NCI-H226 (cell line): Measurements from ENCODE around the gene CELF5.
A peak's percentile ranks its signal among the peaks of the same experiment; 100 is the strongest.
"Not testable (repeated sequence)": the region's sequence is repeated elsewhere in the genome, so short reads cannot be mapped to it uniquely, and the experiment has no call there.

Experiments
- DNase-seq: peaks from one replicate; pipeline ENCODE4 v3.0.0-alpha.2; 2015

CELF5 gene

GRCh38 chr19:3275583-3276340 is 51.3 kb downstream of the CELF5 start:
- peak; percentile 77 for DNase-seq

DNA sequence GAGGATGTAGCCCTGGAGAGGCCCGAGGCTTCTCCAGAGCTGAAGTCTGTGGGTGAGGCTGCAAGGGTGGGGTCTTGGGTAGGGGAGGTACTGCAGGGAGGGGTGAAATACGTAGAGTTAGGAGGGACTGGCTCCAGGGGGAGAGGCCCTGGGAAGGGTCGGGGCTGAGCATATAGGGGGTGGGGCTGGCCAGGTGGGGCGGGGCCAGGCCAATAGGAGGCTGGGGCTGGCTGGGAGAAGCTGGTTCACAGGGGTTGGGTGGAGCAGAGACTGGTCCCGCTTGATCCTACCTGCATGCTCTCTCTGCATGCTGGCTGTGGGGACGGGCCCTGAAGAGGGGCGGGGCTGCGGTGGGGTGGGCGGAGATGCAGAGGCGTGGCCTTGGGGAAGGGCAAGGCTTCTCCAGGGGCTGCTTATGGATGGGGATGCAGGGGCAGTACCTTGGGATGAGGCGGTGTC is 51.9 kb downstream of the CELF5 start:
- peak; percentile 93 for DNase-seq

GRCh38 chr19:3277649-3278048 is 53.2 kb downstream of the CELF5 start:
- no peak for DNase-seq

DNA sequence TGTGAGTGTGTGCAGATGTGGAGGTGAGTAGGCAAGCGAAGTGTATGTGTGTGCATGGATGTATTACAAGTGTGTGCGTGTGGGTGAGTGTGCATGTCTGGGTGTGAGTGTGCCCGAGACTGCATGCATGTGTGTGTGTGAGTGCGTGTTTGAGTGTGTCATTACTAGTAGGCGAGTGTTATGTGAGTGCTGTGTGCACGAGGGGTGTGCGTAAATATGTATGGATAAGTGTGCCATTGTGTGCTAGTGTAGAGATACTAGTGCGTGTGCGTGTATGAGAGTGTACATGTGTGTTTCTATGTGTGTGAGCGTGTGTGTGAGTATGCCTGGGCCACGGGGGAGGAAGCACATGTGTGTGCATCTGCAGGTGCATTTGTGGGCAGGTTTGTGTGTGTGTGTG is 53.8 kb downstream of the CELF5 start:
- DNase-seq: no peak

GRCh38 chr19:3278749-3279148 is 54.3 kb downstream of the CELF5 start:
- DNase-seq: no peak

DNA sequence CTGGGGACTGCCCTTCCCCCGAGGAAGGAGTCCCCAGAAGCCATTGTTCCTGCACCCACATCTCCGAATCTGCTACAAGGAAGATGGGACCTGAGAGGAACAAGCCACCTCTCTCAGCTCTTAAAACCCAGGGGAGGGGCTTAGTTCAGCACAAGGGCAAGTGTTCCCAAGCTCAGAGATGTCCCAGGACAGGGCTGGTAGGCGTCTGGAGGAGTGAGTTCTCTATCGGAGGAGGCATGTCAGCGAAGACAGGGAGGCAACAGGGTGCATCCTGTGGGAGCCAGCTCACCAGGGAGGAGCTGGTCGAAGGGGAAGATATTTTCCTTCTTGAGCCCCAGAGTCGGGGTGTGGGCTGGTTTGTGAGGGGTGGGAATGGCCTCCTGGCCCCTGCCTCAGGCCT is 54.8 kb downstream of the CELF5 start:
- no peak for DNase-seq

- DNase-seq: no peak
Observed at GRCh38 chr19:3281026-3281425, 56.6 kb downstream of the CELF5 start.

GRCh38 chr19:3282155-3282554 is 57.7 kb downstream of the CELF5 start:
- DNase-seq: no peak

DNA sequence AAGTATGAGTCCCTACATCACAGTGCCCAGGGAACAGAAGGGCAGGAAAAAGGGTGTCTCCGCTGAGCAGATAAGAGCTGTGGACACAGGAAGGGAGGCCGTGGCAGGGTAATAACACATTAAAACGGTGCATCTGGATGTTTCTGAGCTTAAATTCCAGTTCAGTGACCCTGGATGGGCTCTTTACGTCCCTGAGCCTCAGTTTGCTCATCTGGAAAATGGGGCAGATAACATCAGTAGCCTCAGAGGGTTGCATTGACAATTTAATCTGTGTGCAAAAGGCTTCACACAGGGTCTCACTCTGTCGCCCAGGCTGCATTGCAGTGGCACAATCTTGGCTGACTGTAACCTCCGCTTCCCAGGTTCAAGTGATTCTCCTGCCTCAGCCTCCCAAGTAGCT is 58.1 kb downstream of the CELF5 start:
- DNase-seq: no peak

DNA sequence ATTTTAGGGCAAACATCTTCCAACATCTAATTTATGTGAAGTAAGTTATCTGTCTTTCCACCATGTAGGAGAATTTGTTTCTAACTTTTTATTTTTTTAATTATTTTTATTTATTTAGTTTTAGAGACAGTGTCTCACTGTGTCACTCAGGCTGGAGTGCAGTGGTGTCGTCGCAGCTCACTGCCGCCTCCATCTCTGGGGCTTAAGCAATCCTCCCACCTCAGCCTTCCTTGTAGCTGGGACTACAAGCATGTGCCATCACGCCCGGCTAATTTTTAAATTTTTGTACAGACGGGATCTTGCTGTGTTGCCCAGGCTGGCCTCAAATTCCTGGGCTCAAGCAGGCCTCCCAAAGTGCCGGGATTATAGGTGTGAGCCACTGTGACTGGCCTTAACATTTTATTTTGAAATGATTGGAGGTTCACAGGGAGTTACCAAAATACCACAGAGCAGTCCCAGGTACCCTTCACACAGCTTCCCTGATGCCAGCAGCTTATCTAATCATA is 58.8 kb downstream of the CELF5 start:
- DNase-seq: no peak

- DNase-seq: no peak
Observed at GRCh38 chr19:3283886-3284657, 59.6 kb downstream of the CELF5 start.

DNA sequence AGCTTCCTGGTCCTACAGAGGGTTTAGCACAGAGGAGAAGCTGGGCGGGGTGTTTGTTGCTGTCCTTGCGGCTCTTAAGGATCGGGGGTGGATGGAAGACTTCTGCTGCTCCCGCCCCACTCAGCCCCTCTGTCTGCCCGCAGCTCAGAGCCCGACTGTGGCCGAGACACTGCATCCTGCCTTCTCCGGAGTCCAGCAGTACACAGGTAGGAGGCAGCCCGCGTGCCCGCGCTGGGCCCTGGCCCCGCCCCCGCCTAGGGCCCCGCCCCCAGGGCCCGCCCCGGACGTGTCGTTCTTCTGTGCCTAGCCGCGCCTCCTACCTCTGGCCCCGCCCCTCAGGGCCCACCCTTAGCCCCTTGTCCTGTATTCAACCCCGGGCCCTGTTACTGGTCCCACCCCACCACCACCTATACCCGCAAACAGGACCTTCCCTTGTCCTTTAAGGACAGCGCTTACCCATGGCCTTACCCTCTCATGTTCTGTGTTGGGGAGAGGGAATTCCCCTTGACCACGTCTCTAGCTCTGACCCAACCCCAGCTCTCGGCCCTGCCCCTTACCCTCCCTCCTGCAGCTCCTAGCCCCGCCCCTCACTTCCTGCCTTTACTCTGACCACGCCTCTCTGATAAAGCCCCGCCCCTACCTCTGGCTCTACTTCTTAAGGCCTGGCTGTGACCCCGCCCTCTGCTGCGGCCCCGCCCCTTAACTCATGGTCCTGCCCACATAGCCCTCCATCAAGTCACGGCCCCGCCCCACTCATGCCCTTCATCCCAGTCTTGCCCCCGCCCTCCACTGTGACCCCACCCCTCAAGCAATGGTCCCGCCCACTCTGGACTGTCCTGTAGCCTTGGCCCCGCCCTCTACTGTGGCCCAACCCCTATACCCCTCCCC is 60.5 kb downstream of the CELF5 start:
- peak; percentile 44 for DNase-seq

DNA sequence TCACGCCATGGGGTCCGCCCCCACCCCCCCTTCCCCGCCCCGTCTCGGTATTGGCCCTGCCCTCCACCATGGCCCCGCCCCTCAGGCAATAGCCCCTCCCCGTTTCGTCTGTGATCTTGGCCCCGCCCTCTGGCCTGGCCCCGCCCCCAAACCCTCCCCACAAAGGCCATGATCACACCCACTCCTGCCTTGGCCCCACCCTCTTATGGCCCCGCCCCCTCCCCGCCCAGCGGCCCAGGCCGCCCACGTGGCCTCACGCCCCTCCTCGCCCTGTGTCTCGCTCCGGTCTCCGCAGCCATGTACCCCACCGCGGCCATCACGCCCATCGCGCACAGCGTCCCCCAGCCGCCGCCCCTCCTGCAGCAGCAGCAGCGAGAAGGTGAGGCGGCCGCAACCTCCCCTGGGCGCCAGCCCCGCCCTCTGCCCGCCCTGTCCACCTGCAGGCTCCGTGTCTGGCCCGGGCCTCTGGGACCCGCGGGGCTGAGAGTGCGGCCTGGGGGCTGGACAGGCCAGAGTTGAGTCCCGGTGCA is 61.3 kb downstream of the CELF5 start:
- DNase-seq: no peak

DNA sequence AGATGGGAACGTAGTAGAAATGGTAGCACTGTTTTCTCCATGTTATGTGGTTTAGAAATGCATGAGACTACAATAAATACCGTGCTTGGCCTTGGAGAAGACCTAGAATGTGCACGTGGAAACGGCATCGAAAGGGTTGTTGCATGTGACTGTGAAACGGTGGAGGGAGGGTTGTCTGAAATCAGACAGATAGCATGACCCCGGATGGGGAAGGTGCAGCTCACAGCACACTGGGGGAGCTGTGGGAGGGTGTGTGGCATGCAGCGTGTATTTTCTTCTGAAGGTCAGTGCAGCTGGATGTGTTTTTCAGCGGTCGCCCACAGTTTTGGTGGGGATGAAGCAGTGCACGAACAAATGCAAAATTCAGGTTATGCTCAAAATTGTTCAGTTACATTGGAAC is 63.4 kb downstream of the CELF5 start:
- DNase-seq: no peak

DNA sequence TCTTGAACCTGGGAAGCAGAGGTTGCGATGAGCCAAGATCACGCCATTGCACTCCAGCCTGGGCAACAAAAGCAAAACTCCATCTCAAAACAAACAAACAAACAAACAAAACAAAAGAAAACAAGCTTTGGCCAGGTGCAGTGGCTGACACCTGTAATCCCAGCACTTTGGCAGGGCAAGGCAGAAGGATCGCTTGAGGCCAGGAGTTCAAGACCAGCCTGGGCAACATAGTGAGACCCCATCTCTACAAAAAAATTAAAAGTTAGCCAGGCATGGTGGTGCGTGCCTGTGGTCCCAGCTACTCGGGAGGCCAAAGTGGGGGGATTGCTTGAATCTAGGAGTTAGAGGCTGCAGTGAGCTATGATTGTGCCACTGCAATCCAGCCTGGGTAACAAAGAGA is 64.0 kb downstream of the CELF5 start:
- not testable (repeated sequence) for DNase-seq

DNA sequence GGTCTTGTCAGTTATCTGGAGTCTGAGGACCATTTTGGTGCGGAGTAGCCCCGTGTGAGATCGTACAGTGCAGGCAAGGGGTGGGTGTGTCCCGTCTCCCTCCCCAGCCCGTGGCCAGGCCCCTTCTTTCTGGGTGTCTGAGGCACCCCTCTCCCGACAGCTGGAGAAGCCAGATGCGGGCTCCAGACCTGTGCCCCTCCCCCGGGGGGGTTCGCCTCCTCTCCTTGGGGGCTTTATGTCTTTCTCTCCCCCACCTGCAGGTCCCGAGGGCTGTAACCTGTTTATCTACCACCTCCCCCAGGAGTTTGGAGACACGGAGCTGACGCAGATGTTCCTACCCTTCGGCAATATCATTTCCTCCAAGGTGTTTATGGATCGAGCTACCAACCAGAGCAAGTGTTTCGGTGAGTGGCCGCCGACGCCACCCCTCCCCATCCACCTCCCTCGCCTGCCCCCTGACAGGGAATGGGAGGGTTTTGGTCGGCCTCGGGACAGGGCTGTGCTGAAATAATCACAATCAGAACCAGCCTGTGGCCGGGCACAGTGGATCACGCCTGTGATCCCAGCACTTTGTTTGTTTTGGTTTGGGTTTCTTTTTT is 65.6 kb downstream of the CELF5 start:
- DNase-seq: no peak

DNA sequence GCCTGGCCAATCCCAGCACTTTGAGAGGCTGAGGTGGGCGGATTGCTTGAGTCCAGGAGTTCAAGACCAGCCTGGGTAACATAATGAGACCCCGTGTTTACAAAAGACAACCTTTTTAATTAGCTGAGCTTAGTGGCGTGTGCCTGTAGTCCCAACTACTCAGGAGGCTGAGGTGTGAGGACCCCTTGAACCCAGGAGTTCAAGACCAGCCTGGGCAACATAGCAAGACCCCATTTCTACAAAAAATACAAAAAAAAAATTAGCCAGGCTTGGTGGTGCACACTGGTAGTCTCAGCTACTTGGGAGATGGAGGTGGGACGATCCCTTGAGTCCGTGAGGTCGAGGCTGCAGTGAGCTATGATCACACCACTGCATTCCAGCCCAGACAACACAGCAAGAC is 66.4 kb downstream of the CELF5 start:
- not testable (repeated sequence) for DNase-seq

DNA sequence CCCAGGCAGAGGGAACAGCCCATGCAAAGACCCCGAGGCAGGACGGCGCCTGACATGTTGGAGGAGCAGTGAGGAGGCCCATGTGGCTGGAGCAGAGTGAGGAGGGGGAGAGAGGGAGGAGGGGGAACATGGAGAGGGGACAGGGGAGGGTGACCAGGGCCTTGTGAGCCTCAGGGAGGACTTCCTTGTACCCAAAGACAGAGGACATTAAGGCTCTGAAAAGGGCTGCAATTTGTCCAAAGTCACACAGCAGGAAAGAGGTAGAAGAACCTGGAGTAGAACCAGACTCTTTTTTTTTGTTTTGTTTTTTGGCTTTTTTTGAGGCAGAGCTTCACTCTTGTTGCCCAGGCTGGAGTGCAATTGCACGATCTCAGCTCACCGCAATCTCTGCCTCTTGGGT is 67.2 kb downstream of the CELF5 start:
- DNase-seq: no peak

GRCh38 chr19:3292958-3293529 is 68.6 kb downstream of the CELF5 start:
- no peak for DNase-seq

DNA sequence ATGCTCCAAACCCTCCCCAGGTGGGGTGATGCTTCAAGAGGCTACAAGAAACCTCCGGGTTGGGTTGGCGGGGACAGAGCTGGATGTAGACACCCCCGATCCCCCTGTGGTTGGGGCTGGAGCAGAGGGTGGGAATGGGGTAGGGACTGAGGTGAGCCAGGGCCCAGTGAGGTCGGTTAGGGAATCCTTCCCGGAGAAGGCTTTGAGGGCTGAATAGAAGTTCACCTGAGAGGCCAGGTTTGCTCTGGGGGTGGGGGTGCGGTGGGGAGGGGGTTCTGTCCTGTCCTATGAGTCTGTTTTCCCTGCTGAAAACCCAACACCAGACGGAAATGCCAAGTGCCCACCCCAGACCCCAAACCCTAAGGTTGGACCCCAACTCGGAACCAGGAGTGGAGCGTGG is 69.1 kb downstream of the CELF5 start:
- no peak for DNase-seq

DNA sequence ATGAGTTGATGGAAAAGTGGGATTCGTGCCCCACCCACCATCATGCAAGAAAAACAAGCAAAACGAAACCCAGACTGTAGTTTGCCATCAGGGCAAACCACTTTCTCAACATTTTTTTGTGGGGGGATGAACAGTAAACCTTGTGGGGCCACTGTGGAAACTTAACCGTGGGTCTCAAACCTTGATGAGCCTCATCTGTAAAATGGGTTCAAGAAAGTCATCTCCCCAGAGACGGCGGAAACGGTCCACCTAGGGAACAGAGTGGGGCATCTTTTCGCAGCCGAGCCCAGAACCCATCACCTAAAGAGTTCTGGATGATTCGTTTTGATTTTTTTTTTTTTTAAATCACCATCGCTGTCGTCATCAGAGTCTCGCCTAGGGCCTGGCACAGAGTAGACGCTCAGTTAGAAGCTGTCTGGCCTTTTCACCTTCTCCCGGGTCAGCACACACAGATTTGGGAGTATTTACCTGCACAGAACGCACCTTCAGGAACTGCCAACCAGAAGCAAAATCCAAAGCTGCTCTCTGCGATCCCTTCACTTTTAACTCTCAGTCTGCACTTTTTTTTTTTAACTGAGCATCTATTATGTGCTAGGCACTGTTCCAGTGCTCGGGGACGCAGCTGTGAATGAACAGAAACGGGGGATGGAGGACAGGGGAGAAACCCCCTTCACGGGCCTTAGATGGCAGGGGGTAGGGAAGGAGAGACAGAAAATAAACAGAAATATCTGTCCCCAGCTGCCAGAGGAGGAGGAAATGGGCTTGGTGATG is 69.8 kb downstream of the CELF5 start:
- no peak for DNase-seq
